ENCODE results near the gene CAMTA1.
A peak's percentile ranks its signal among the peaks of the same experiment; 100 is the strongest.

CAMTA1 gene

GRCh38 chr1:7558481-7558880 is 773.2 kb downstream of the CAMTA1 start:
- H3K36me3 ChIP-seq (ENCODE audit: control insufficient read depth in 2 of 2, insufficient read depth in 1 of 2, low read length in 2 of 2) = no peaks in the 10 kb centered on the region
- ChIA-PET CTCF (no interaction called here), POLR2A (no interaction called here)
- no peaks in the 10 kb centered on the region for H3K9me3 ChIP-seq (ENCODE audit: control insufficient read depth, insufficient read depth, low read depth, low read length)
- H3K4me1 ChIP-seq (ENCODE audit: control insufficient read depth, insufficient read depth, low read length) = no peaks in the 10 kb centered on the region
- TF ChIP-seq, protein P1, sequence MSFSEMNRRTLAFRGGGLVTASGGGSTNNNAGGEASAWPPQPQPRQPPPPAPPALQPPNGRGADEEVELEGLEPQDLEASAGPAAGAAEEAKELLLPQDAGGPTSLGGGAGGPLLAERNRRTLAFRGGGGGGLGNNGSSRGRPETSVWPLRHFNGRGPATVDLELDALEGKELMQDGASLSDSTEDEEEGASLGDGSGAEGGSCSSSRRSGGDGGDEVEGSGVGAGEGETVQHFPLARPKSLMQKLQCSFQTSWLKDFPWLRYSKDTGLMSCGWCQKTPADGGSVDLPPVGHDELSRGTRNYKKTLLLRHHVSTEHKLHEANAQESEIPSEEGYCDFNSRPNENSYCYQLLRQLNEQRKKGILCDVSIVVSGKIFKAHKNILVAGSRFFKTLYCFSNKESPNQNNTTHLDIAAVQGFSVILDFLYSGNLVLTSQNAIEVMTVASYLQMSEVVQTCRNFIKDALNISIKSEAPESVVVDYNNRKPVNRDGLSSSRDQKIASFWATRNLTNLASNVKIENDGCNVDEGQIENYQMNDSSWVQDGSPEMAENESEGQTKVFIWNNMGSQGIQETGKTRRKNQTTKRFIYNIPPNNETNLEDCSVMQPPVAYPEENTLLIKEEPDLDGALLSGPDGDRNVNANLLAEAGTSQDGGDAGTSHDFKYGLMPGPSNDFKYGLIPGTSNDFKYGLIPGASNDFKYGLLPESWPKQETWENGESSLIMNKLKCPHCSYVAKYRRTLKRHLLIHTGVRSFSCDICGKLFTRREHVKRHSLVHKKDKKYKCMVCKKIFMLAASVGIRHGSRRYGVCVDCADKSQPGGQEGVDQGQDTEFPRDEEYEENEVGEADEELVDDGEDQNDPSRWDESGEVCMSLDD (tag by site-specific recombination; IDR thresholded peaks at IDR 0.05) = no peak
- no peak for TF ChIP-seq ZNF19 (tag by site-specific recombination; IDR thresholded peaks at IDR 0.05; ENCODE audit: low read depth)
- no peak for TF ChIP-seq ZNF670 (tag by site-specific recombination; IDR thresholded peaks at IDR 0.05; ENCODE audit: low read depth)
- no peak for TF ChIP-seq YY1 (tag by site-specific recombination; IDR thresholded peaks at IDR 0.05)
- TF ChIP-seq ZNF174 (tag by site-specific recombination; IDR thresholded peaks at IDR 0.05) = no peak
- no peak for TF ChIP-seq TCF7L2 (IDR thresholded peaks at IDR 0.05; ENCODE audit: borderline replicate concordance, low read depth, low read length)
- no peak for TF ChIP-seq ZNF138 (tag by site-specific recombination; IDR thresholded peaks at IDR 0.05; ENCODE audit: borderline replicate concordance)
- TF ChIP-seq, protein P2, sequence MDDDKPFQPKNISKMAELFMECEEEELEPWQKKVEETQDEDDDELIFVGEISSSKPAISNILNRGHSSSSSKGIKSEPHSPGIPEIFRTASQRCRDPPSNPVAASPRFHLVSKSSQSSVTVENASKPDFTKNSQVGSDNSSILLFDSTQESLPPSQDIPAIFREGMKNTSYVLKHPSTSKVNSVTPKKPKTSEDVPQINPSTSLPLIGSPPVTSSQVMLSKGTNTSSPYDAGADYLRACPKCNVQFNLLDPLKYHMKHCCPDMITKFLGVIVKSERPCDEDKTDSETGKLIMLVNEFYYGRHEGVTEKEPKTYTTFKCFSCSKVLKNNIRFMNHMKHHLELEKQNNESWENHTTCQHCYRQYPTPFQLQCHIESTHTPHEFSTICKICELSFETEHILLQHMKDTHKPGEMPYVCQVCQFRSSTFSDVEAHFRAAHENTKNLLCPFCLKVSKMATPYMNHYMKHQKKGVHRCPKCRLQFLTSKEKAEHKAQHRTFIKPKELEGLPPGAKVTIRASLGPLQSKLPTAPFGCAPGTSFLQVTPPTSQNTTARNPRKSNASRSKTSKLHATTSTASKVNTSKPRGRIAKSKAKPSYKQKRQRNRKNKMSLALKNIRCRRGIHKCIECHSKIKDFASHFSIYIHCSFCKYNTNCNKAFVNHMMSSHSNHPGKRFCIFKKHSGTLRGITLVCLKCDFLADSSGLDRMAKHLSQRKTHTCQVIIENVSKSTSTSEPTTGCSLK (tag by site-specific recombination; IDR thresholded peaks at IDR 0.05) = no peak
- TF ChIP-seq OVOL3 (tag by site-specific recombination; IDR thresholded peaks at IDR 0.05) = no peak
- TF ChIP-seq KLF8 (tag by site-specific recombination; IDR thresholded peaks at IDR 0.05) = no peak
- no peak for TF ChIP-seq ZNF155 (tag by site-specific recombination; IDR thresholded peaks at IDR 0.05)
- TF ChIP-seq, protein P3, sequence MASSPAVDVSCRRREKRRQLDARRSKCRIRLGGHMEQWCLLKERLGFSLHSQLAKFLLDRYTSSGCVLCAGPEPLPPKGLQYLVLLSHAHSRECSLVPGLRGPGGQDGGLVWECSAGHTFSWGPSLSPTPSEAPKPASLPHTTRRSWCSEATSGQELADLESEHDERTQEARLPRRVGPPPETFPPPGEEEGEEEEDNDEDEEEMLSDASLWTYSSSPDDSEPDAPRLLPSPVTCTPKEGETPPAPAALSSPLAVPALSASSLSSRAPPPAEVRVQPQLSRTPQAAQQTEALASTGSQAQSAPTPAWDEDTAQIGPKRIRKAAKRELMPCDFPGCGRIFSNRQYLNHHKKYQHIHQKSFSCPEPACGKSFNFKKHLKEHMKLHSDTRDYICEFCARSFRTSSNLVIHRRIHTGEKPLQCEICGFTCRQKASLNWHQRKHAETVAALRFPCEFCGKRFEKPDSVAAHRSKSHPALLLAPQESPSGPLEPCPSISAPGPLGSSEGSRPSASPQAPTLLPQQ (tag by site-specific recombination; IDR thresholded peaks at IDR 0.05) = no peak
- TF ChIP-seq ZFP69B (tag by site-specific recombination; IDR thresholded peaks at IDR 0.05) = no peak
- TF ChIP-seq ZNF292 (tag by site-specific recombination; IDR thresholded peaks at IDR 0.05; ENCODE audit: borderline replicate concordance, low read depth) = no peak
- H3K4me3 ChIP-seq (ENCODE audit: low read depth, low read length) = no peak overlapping the region
- no peak overlapping the region for H3K27ac ChIP-seq (ENCODE audit: extremely low read depth, low read depth, low read length)

DNA sequence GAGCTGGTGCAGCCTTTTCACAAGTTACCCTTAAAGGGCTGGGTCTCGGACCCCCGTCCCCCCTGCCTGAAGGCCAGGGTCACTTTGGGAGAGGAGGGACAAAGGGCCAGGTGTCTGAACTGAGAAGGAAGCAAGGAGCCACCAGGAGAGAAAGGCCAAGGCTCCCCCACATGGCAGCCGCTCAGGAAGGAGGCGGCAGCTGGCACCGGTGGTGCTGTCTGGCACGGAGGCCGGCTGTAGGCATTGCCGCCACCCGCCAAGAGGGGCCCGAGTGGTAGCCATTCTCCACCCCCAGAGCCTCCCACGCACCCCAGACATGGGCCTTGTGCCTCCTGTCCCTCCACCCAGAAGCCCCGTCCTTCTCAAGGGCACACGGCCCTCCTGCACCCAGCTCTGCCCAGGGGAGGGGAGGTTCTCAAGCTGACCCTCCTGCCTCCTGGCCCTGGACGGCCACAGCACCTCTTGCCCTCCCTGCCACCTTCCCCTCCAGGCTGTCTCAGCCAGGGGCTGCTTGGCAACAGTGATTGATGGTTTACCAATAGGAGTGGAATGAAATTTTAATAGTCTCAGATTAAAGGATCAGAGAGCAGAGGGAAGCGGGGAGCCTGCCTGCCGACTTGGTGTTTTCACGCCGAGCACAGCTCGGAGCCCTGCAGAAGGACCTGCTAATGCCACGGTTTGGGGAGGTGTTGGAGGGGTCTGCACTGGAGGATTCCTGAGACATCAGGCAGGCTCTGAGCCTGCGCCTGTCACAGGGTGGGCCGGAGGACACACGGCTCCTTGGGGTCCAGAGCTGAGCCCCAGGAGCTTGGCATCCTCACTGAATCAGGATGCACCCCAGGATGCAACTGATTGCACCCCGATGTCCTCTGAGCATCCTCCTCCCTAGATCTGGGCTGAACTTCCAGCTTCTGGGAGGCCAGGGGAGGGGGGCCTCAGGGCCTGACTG is 773.9 kb downstream of the CAMTA1 start:
- Histone ChIP-seq H3K36me3 (ENCODE audit: control insufficient read depth in 2 of 2, insufficient read depth in 1 of 2, low read length in 2 of 2) (no peaks in the 10 kb centered on the region), H3K9me3 (ENCODE audit: control insufficient read depth, insufficient read depth, low read depth, low read length) (no peaks in the 10 kb centered on the region), H3K27ac (ENCODE audit: extremely low read depth, low read depth, low read length) (no peak overlapping the region), H3K4me1 (ENCODE audit: control insufficient read depth, insufficient read depth, low read length) (no peaks in the 10 kb centered on the region), H3K4me3 (ENCODE audit: low read depth, low read length) (no peak overlapping the region)
- CTCF ChIA-PET = interaction anchor here (0.7 kb wide), 1 partner anchor 374 kb away, joined by 8 read pairs; no protein-coding TSS in a partner anchor
- TF ChIP-seq ZNF837 (tag by site-specific recombination; IDR thresholded peaks at IDR 0.05) (no peak), ZNF404 (tag by site-specific recombination; IDR thresholded peaks at IDR 0.05) (no peak), HOXD13 (CRISPR knock-in tag; IDR thresholded peaks at IDR 0.05; ENCODE audit: borderline replicate concordance) (no peak), MZF1 (tag by site-specific recombination; IDR thresholded peaks at IDR 0.05; ENCODE audit: borderline replicate concordance) (no peak), ZFHX2 (tag by site-specific recombination; conservative IDR thresholded peaks at IDR 0.05) (peak; percentile 36), ZIC2 (tag by site-specific recombination; IDR thresholded peaks at IDR 0.05) (no peak)
- POLR2A ChIA-PET = no interaction called here

Measured in HEK293 (cell line).